Activated CD4-positive, alpha-beta T cell treated with anti-CD3 and anti-CD28 coated beads for 24 hours (primary cell): ENCODE results near the gene DNAJB11.

Experiments used
- DNase-seq, 2 donors: peaks; one replicate each; pipeline ENCODE4 v3.0.0-alpha.2; 2020; ENCODE audit warnings: low read depth in 2 of 2

Gene DNAJB11

GRCh38 chr3:186596568-186597287, 26.2 kb downstream of the DNAJB11 start:
- no peak for DNase-seq

DNA sequence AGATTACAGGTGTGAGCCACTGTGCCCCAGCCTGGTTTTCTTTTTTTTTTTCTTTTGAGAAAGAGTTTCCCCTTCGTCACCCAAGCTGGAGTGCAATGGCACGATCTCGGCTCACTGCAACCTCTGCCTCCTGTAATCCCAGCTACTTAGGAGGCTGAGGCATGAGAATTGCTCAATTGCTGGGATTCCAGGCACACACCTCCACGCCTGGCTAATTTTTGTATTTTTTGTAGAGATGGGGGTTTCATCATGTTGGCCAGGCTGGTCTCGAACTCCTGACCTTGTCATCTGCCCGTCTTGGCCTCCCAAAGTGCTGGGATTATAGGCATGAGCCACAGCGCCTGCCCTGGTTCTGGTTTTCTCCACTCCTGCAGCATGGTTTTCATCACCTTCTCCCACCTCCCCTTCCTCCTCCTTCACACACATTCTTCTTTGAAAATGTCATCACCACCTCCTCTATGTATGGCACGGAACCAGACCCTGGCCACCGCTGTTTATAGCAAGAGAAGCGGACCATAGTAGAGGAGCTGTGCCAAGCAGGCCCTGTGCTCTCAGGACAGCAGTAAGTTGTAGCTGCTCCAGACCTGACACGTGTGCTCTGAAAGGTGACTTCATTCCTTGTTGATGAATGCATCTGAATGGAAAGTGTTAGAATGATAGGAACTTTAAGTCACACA, 27.7 kb downstream of the DNAJB11 start:
- no peak for DNase-seq

- DNase-seq = no peak
Observed at GRCh38 chr3:186598794-186599141, 28.2 kb downstream of the DNAJB11 start.

DNA sequence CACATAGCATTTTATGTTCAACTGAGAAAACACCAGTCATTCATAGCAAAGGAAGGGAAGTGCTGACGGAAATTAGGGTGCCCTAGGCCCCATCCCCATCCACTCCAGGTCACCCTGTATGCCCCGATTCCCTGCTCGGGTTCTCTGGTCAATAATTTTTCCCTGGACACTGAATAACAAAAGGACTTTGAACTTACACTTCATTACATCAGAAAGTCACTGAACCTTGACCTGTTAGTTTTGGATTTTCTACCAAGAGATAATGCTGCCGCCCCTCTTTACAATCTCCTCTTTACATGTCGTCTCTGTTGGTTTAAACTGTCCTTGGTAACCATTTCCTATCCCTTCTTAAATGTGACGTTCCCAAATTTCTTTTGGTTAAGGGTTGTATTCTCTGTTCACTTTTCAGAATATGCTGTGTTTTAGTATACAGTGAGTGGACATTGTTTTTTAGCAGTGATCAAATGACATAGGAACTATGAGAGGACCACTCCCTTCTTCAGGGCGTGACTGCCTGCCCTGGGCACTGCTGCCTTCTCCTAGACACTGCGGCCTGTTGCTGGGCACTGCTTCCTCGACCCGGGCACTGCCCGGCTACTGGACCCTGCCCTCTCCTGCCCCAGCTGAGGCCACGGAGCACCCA, 28.7 kb downstream of the DNAJB11 start:
- DNase-seq = no peak

GRCh38 chr3:186599785-186600166, 29.3 kb downstream of the DNAJB11 start:
- DNase-seq = no peak

DNA sequence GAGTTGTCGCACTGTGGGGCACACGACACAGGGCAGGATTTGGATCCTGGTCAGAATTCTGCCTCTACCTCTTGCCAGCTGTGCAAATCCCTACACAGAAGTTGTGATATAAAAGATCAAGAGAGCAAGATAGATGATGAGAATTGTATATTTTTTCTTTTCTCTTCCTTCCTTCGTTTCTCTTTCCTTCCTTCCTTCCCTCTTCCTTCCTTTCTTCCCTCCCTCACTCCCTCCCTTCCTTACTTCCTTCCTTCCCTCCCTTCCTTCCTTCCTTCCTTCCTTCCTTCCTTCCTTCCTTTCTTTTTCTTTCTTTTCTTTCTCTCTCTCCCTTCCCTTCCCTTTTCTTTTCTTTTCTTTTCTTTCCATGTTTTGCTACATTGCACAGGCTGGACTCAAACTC, 30.4 kb downstream of the DNAJB11 start:
- no peak for DNase-seq

GRCh38 chr3:186603159-186603558, 32.6 kb downstream of the DNAJB11 start:
- no peak for DNase-seq

DNA sequence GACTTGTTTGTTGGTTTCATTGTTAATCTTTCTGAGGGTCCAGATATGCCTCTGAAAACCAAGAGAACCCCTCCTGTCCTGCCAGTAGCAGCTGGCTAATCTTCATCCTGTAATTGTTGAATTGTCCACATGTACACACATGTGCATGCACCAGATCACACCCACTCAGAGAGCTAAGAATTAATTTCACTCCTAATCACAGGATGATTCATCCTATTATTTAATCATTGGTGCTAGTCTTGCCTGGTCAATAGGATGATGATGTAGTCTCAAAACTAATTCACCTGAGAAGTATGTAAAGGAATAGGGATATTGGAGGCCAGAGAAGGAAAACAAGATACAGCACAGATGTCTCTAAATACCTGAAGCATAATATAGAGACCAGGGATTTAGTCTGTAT, 34.6 kb downstream of the DNAJB11 start:
- DNase-seq = no peak

DNA sequence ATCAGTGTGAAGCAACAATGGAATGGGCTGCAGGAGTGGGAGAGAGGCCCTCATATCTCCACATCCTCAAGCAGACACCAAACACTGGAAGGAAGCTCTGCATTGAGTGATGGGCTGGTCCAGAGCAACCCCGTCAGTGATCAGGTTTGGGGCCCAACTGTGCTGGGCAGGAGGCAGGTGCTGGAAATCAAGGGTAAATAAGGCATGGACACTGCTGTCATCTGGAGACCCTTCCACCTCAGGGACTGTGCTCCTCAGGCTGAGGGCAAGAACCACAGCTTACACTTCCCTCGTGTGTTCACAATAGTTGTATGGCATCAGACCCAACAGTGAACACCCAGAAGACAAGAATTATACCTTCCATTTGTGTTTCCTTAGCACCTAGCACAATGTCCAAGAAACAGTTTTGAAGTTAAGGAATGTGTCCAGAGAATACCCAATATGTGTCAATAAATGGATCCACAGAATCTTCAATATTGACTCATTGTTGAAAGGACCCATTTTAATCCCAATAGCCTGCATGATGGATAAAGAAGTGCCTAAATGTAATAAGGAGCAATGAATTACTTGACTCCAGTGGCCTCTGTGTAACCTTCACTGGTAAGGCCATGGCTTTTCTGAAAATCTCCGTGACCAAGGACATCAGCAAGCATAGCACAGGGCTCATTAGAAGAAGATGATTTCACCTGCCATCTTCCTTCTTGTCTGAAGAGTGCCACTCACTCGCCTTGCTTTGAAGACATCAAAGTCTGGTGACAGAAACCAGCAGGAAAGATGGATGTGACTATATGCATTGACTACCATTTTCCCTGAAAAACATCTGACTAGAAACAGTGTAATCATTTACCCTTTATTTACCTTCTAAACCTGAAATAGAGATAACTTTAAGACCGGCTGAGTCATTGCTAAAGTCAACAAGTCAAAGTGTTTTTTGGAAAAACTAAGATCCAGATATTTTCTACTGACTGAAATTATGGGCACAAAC, 35.3 kb downstream of the DNAJB11 start:
- no peak for DNase-seq

DNA sequence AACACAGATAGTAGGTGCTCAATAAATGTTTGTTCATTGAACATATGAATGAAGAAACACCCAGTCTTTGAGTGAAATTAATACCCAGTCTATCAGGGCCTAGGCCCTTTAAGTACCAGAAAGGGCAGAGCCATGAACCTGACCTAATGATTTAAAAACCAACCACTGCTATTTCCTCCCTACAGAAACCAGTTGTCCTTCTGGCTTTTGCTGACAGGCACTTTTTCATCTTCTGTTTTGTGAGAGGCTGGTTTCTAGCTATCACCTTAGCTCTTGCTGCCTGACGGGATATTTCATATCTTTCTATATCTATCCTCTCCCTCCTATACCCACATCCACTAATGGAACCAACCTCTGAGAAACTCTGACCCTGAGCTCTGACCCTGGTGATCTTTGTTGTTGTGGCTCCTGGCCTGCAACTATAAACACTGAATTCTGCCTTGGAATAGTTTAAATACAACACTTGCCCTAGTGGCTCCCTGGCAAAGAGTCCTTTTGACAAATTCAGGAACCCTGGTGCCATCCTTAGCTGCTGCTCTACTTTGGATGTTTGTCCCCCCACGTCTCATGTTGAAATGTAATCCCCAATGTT, 38.2 kb downstream of the DNAJB11 start:
- no peak for DNase-seq

GRCh38 chr3:186609247-186609868, 38.8 kb downstream of the DNAJB11 start:
- no peak for DNase-seq

DNA sequence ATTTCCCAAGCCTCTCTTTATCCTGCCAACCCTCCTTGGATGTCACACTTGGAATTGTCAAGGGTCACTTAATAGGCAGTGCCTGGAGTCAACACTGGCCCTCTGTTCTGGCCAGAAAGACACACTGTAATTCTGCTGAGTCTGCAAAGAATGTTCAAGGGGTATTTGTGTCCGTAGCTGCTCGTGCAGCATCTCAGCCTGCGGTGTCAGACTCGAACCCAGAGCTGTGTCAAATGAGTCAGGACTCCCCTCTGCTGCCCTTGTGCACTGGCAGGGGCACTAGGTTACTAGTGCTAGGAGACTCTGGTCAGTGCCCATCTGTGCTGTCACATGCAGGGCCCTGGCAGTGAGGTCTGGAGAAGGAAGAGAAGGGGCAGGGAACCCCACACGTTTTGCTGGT, 41.5 kb downstream of the DNAJB11 start:
- no peak for DNase-seq

GRCh38 chr3:186612721-186613636, 42.5 kb downstream of the DNAJB11 start, which contains the start of gene AHSG:
TSS of gene AHSG (plus strand) at chr3:186613060. CDS start at chr3:186613142, 82 bp downstream.
- no peak for DNase-seq

- DNase-seq = no peak
Observed at GRCh38 chr3:186613637-186614265, 43.2 kb downstream of the DNAJB11 start.

- no peak for DNase-seq
Observed at GRCh38 chr3:186614266-186614596, 43.7 kb downstream of the DNAJB11 start.

GRCh38 chr3:186614597-186615483, 44.3 kb downstream of the DNAJB11 start:
- DNase-seq = peak; percentile 60 to 72

GRCh38 chr3:186616299-186616617, 45.7 kb downstream of the DNAJB11 start:
- no peak for DNase-seq

GRCh38 chr3:186617036-186617946, 46.8 kb downstream of the DNAJB11 start:
- DNase-seq = peak; percentile 78 to 82
